HG02763 (cell line): Measurements from ENCODE around the gene XYLT1.

Experiments
- ATAC-seq: cut with Tn5 transposase; IDR thresholded peaks from one replicate; pipeline ENCODE4 v1.9.1; 2021; ENCODE audit warnings: mild to moderate bottlenecking, moderate library complexity; ENCODE audit not compliant: unreplicated experiment

The XYLT1 gene

DNA sequence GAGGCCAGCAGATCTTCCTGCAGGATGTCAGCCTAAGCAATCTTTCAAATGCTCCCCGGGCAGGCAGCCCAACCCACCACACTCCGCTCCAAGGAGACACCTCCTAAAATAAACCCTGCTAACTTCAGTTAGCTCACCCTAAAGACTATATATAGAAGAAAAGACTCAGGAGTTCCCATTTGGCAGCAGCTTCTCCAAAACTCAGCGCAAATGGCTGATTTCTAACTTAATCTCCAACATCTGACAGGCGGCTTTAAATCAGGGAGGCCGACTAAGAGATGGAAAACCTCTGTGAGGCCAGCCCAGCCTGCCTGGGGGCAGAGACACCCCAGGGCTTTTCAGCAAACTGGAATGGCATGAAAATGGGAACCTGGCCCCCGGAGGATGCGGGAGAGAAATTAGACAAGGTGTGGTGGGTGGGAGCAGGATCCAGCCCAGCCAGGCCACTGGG lies 91.6 kb downstream of the XYLT1 start:
- ATAC-seq = no peak

DNA sequence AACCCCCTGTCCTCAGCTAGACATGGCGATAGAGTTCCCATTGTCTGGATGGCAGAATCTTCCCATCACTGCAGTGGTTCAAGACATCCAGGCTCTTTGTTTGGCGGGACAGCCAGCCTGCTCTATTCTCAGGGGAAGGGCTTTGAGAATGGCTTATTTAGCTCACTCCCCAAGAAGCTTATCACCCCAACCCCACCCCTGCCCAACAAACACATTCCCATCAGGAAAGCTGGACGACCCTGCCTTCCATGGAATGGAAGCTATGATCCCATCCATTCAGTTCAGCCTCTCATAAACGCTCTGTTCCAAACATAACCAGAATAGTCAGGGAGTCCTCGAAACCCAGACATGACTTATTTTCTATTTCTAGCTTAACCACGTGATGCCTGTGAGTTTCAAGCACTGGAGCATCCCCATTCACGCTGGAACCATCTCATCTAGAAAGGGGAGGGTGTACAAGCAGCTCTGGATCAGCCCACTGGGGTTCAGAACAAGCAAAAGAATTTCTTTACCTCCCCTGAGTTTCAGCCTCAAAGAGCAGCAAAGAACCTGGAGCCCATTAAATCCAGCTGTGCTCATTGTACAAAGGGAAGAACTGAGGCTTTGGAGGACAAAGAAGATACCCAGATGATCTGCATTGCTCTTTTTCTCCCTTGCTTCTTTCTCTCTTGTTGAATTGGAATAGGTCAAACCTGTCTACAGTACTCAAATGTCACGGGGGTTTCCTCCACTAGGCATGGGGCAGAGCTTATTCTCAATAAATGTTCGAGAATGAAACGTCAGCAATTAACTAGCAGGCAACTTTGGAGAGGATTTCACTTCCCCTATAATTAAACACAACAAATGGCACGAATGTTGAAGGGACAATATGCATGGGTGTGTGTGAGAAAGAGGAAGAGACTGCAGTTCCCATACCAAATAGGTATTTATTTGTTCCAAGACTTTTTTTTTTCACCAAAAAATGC lies 93.1 kb downstream of the XYLT1 start:
- peak; percentile 50 for ATAC-seq

DNA sequence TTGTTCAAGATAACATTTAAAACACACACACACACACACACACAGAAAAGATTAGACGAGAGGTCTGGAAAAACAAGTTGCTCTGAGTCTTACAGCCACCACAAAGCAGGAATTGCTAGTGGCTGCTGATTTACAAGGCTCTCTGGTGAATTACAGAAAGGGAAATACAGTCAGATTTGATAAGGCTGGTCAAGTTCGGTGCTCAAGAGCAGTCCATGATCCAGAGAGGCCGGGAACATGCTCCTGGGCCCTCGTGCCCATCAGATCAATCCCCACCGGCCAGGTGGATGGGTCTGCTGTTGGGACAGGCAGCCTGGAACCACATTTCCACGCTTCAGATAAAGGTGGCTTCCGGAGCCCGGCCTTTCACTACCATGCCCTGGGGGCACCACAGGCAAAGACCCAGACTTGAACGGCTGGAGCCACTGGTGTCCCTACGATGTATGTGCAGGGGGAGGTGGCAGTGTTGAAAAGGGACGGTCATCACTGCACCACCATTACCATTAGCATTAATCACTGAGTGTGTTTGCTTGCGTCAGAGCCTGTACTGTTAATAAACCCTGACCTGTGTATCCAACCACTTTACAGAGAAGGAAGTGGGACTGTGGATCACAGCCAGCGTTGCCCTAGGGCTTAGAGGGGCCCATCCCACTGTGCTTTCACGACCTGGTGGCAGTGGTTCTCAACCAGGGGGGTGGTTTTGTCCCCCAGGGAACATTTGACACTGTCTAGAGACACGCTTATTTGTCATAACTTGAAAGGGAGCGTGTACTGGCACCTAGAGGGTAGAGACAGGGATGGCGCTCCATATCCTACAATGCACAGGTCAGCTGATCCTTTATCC lies 95.1 kb downstream of the XYLT1 start:
- no peak for ATAC-seq

DNA sequence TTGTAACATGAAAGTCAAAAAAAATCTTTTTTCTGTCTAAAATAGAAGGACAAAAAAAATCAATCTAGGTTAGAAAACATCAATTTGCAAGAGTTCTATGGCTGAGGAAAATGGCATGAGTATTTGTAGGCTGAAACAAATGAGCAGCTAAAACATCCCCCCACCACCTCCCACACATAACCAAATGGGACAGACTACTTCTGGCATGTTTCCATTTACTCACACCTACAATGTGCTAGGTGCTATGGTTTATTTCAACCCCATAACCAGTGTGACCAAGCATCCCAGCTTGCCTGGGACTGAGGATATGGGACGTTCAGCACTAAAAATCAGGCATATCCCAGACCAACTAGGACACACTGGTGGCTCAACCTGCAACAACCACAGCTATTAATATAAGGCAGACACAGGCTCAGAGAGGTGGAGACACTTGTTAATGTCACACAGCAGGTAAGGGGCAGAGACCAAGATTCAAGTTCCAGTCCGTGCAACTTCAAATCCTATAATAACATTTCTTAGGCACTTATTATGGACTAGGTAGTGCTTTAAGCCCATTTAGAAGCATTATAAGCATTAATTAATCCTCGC lies 96.0 kb downstream of the XYLT1 start:
- ATAC-seq = no peak

DNA sequence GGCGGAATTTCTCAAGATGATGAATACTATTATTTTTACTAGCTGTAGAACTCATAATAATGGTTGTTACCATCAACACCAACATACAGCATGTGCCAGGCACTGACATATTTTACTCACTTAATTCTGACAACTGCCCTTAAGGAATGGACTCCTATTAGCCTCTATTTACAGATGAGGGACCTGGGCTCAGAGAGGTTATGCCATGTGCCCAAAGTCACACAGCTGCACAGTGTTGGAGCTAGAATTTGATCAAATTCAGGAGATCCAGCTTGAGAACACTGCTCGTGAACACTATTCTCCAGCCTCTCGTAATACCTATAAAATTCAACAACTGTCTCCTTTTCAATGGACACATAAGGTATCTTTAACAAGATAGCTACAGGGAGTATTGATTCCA lies 97.2 kb downstream of the XYLT1 start:
- ATAC-seq = no peak

DNA sequence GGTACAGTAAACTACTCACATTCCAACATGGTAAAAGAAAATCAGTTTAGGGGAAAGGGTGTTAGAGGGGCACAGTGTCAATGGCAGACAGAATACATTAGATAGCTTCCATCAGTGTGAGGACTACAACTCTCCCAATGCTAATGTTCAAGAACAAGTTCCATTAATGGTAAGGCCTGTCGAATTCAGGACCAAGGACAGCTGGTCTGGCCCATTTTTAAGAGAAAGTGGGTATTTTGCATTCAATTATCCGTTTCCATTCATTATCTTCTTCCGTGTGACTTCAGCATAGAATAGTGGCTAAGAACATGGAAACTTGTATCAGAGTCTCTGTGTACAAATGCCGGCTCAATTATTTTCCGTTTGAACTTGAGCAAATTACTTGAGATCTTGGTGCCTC lies 98.4 kb downstream of the XYLT1 start:
- no peak for ATAC-seq

DNA sequence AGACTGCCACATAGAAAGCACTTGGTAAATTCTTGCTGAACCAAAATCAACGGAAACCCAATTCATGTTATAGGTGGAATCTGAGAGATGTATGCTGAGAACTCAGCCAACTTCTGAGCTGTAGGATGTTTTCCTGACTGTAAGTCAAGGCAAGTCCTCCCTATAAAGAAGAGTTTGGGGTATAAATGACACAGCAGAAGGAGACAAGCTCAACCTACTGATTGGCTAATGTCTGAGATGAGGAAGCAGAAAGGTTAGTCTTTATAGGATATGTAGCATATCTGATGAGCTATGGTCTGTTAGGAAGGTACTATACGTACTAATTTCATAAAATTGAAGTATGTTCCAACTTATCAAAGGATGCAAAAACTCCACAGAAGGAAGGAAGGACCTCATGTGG lies 99.5 kb downstream of the XYLT1 start:
- ATAC-seq = no peak

DNA sequence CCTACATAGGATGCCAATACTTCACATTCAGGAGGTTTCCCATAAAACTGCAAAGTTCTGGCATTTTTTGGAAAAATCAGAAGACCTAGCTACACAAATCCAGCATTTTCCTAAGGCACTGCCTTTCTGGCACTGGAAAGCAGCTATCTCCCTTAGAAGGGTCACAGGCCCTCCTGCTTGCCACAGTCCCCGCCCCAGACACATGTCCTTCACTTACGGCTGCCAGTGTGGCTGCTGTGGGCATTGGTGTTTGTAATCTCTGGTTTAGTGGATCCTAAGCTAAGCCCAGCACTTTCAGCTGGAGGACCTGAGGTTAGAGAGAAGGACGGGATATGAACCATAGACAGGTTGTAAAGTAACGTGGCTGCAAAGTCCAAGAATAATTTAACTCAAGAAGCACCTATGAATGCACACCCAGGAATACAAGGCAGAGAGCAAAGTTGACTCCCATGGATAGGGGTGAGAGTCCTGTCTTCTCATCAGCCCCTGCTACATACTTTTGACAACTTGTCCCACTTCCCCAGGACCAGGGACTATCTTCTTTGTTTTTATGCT lies 100.0 kb downstream of the XYLT1 start:
- no peak for ATAC-seq

DNA sequence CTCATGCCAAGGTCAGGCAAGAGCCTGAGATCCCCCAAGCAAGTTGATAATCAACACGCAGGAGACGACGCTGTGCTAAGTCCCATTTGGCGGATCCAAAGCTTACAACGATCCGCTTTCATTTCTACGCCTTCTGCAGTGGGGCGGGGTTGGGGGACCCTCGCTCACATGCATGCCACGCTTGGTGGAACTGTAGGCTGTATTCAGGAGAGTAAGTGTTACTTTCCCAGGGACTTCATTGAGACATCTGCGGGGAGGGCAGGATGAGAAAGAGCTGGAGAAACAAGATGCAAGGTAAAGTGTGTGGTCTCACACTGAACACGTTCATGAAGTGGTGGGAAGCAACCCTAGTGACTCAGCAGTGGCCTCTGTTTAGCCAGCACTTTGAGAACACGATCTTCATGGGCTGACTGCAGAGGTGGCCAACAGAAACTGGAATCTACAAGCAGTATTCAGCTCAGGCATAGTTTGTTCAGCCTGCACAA lies 100.5 kb downstream of the XYLT1 start:
- no peak for ATAC-seq

DNA sequence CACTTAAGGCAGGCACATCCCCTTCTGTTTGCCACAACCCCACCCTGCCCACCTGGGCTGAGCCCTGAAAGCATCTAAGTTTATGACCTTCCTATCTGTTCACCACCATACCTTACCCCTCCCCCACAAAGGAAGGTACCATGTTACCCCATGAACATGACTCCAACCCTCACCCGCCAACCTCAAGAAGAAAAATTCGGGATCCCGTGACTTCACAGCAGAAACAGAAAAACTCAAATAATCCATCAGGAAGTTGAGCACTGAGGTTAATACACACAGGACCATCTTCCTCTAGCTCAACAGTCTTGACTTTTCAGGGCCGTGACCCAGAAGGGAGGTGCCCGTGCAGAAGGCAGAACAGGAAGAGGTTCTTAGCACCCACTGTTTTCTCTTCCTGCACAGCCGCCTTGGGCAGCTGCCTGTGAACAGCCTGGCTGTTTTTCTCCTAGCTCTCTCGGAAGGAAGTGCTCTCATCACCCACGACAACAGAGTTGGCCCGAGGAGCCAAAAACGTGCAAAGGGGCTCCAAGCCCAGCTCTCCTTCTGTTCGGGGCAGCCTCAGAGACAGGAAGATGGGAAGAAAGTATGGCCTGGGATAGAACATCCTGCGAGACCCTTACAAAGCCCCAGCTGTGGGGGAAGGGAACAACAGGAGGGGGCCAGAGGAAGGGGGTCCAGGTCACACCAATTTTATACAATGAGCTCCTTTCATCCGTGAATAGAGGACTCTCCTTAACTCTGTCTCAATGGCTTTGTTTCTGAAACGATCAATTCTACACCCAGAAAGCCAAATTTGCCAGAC lies 101.1 kb downstream of the XYLT1 start:
- ATAC-seq = peak; percentile 60

DNA sequence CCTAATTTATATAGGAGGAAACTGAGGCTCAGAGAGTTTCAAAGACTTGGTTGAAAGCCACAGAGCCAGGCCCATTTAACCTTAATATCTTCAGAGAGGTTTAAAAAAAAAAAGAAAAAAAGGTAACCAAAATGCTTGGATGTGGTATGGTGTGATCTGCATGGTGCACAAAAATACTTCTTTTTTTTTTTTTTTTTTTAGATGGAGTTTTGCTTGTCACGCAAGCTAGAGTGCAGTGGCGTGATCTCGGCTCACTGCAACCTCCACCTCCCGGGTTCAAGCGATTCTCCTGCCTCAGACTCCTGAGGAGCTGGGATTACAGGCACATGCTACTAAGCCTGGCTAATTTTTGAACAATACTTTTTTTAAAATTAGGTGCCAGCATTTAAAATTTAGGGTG lies 101.8 kb downstream of the XYLT1 start:
- no peak for ATAC-seq

DNA sequence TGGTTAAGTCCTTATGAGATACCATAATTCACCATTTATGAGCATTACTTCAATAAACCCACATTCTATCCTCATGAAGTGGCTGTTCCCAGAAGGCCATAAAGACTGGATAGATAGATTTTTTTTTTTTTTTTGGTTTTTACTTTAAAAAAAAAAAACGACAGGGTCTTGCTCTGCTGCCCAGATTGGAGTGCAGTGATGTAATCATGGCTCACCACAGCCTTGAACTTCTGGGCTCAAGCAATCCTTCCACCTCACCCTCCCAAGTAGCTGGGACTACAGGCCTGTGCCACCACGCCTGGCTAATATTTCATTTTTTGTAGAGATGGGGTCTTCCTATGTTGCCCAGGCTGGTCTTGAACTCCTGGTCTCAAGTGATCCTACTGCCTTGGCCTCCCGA lies 102.3 kb downstream of the XYLT1 start:
- no peak for ATAC-seq

DNA sequence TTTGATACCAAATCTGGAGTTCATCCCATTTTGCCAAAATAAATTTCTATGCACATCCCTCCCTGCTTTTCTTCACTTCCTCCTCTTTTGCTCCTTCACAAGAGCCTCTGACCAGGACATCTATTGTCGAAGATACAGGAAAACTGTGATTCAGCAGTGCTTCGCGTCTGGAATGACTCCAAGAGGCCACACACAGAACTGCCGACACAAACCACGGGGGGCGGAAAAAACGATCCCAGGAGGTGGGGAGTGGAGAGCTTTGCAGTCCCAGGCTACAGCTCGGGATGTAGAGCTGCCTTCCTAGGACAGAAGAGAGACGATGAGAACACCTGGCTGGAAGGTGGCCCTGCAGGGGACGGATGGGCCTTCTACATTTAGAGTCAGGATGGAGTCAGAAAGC lies 102.8 kb downstream of the XYLT1 start:
- ATAC-seq = no peak

DNA sequence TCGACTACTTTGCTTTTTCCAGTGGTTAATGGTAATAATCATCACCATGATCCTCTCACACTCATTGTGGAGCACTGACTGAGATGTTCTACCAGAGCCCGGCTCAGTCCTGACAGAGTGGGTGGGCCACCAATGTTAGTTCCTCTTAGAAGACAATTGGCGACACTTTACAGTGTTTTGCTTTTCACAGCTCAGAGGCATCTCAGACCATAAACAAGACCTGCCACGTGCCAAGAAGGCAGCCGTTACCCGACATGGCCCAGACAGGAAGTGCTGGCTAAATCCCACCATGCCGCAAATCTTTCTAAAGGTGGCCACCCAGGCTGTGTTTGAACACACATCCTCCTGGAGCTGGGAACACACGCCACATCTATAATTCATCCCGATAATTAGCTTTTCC lies 103.7 kb downstream of the XYLT1 start:
- no peak for ATAC-seq

DNA sequence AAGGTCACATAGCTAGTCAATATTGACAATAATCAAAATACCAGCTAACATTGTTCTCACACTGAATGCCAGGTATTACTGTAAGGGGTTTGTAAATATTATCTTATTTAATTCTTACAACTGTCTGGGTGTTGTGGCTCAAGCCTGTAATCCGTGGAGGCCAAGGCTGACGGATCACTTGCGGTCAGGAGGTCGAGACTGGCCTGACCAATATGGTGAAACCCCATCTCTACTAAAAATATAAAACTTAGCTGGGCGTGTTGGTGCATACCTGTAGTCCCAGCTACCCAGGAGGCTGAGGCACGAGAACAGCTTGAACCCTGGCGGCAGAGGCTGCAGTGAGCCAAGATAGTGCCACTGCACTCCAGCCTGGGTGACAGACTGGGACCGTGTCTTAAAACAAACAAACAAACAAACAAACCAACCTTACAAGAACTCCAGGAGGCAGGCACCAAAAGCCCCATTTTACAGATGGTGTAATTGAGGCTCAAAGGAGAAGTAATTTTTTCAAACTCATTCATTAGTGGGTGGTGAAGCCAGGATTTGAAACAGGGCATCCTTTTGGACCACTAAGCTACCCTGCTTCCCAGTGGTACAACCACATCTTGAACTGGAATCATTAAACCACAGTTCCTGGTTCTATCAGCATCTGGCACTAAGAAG lies 104.3 kb downstream of the XYLT1 start:
- no peak for ATAC-seq

DNA sequence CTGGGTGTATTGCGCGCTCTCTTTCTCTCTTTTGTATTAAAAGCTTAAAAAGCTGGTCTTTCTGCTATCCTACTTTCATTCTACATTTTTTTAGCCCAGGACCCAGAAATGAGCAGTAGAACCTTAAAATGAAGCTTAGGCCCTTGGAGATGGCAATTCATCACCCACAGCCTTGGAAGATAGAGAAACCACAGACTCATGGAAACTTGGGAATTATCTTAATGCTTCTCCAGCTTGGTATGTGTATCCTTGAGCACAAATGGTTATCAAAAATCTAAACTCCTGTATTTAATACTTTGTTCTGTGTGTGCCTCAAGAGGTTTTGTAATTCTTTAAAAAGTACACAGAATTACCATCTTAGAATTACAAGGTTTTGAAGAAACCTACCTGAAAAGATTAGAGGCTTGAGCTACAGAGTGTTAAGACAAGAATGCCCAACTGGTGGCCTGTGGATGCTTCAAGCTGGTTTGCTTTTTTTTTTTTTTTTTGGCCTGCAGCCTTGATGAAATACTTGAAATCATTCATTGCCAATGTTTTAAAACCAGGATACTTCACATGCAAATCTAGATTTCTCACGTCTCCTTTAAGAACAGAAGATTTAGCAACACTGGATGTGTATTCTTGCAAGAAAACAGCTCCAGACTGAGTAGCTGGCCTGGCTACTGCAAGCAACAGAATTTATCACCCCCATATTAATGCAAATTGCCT lies 105.0 kb downstream of the XYLT1 start:
- no peak for ATAC-seq

DNA sequence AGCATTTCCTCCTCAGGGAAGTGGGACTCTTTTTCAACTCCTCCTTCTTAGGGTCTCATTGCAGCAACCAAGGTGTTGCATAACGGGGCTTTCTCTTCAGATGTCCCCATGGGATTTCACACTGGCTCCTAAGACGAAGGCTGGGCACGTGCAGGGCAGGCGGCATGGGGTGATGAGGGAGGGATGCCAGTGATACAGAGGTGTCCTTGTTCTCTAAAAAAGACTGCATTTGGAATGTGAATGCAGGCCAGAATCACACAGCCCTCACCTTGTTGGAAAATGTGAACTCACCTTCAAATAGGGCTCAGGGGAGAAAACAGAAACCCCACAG lies 105.6 kb downstream of the XYLT1 start:
- no peak for ATAC-seq

DNA sequence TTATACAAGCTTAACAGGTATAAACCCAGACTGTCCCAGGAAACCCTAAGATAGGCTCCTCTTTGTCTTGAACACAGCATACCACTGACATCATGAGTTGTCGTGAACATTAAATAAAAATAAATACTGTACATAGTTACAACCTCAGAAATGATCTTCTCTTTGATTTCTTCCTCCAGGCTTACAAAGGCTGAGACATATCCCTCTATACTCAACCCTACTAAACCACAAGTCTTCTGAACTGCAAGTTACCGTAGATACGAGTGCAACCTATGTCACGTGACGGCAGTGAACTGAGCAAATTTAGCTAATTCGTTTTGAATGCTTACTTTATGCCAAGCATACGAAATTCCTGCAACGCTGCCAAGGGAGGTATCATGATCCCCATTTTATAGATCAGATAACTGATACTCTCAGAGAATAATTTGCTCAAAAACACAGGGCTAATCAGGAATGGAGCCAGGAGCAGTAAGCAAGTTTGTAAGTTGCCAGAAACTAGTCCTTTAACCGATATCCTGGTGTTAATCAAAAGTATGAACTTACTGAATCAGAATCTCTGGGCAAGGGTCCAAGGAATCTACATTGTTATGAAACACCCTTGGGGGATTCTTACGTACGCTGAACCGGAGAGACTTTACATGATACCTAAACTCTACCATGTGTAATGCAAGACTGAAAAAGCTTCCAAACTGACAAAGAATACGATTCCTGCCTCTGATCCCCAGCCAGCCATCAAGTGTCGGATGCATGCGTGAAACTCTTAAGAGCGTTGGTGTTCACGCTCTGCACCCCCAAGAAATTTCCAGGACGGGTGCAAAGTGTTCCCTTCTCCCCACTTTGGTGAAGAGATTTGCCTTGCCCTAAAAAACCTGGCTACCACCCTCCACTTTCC lies 106.2 kb downstream of the XYLT1 start:
- no peak for ATAC-seq
